Cerebellar cortex (tissue), 1 donor: ENCODE measurements around the gene ANKH.

Experiments
- DNase-seq: peaks from one replicate; pipeline ENCODE4 v3.0.0-alpha.2; 2015; ENCODE audit warnings: low spot score

Gene ANKH

DNA sequence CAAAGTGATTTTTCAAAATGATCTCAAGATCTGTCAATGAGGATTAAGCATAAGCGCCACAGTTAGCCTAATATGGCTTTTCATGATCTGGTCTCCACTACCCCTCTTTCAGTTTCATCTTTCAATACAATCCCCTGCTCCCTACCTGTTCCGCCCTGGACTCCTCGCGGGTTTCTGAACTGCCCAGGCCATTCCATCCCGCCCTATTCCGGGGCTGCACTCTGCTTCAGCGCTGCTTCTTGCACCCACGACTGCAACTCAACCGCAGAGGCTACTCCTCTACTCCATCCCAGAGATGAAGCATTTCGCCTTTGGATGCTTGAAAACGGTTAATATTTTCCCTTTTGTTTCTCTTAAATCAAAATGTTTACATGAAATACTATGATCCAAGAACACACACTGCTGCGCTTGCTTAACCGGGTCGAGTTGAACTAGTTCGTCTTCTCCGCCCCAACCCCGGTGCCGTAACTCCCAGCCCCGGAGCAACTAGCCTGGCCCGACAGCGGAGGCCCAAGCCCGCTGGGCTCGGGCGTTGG lies 207.8 kb downstream of the ANKH start:
- DNase-seq: no peak

DNA sequence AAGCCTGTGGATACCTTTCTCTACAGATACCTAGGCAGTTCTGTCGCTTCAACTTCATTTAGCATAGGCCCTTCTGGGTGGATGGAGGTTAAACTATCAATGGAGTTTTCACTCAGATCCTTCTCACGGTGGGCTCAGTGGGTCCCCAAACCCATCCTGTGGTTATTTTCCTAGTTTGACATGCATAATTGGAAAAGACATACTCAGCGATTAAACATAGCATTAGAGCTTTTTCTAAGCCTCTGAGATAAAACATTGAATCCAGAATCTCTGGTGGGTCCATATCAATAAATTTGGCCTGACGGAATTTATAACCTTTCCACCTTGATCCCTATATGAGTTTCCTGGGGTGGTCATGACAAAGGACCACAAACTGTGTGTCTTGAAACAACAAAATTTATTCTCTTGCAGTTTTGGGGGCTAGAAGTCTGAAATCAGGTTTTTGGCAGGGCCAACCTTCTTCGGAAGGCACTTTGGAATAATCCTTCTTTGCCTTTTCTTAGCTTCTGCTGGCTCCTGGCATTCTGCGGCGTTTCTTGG lies 208.8 kb downstream of the ANKH start:
- DNase-seq: no peak

DNA sequence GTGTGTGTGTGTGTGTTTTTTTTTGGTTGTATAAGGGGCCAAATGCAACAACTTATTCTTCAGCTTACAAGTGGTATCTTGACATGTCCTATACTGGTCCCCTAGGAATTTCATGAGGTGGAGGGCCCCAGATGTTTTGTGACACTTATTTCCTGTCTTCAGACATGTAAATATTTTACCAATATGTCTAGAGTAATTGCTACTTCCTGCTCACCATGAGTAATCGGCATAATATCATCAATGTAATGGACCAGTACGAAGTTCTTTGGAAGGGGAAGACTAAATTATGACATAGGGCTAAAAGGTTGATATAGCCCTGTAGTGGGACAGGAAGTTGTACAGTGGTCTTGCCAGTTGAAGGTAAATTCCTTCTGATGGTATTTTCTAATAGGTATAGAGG lies 210.7 kb downstream of the ANKH start:
- no peak for DNase-seq

DNA sequence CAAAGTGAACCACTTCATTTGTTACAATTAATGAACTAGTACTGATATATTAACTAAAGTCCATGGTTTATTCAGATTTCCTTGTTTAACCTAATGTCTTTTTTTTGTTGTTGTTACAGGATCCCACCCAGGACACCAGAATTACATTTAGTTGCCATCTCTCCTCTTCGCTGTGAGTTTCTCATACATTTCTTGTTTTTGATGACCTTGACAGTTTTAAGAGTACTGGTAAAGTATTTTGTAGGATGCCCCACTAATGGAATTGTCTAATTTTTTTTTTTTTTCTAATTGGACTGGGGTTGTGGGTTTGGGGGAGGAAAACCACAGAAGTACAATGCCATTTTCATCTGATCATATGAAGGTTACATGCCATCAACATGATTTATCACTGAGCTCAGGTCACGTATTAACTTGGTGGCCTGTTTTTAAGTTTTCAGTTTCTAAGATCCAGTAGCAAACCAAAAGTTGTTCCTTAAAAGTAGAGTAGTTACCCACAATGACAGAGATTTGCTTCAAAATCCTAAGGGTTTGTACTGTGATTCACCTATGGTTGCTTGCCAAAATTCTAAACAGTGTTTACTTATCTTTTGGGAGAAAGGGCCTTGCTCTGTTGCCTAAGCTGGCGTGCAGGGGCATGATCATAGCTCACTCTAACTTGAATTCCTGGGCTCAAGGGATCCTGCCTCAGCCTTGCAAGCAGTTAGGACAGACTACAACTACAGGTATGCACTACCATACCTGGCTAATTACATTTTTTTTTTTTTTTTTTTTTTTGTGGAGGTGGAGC lies 211.6 kb downstream of the ANKH start:
- no peak for DNase-seq

DNA sequence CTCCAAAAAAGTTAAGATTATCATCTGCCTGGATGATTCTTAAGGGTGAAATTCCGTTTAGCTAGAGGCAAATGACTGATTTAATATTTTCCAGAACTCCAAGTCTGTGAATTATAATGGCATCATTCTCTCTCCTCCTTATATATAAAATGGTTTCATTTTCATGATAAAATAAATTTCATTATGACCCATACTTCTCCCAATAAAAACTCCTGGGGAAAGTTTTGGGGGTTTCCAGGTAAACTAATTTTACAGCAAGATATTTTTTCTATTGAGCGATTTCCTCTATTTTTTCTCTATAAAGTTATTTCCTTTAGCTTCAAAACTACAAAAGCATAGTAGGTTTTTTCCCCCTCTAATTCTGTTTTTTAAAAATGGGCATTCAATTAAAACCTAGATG lies 214.7 kb downstream of the ANKH start:
- DNase-seq: no peak

DNA sequence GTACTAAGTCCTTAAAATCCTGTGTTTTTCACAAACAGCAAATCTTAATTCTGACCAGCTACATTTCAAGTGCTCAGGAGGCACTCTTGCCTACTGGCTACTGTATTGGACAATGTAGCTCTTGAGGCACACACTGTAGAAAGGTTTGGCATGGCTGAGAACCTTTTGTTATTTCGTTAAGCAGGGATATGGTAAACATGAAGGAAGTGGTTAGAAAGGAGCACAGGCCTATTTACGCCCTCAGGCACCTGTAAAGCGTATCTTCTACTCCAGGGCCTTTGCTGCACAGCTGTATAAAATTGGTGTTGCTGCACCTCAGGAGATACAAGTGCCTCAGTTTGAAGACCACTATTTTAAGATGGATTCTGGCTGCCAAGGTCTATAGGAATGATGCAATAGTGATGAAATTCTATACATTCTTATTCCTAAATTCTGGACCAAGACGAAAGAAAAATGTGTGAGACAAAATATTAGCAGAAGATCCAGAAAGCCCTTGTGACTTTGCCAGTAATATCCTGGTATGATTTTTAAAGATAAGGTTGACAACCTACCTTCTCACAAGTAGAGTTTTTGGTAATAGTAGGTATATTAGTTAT lies 216.3 kb downstream of the ANKH start:
- no peak for DNase-seq
